OCI-LY3 (cell line): Measurements from ENCODE around the gene FGGY.

ENCODE experiments used
- CTCF ChIP-seq: fragments of 200-600, 300-600 bp; sonication (generic); IDR thresholded peaks from 2 replicates; pipeline ENCODE4 v1.5.1; 2014; ENCODE audit warnings: antibody characterized with exemption, low read length, low read depth
- EZH2phosphoT487 ChIP-seq: fragments of 200-600 bp; shearing (Covaris generic); IDR thresholded peaks from 2 replicates; pipeline ENCODE4 v1.6.1; 2018; ENCODE audit warnings: antibody characterized with exemption, mixed run types, low read depth

GRCh38 chr1:59675936-59676335, 379.0 kb downstream of the FGGY start:
- no peak for TF ChIP-seq CTCF
- no peak for TF ChIP-seq EZH2phosphoT487
